Stimulated activated CD4-positive, alpha-beta T cell treated with anti-CD3 and anti-CD28 coated beads, Interleukin-1b, Interleukin-23, amount 100 ng/mL, for 48 hours (primary cell): ENCODE data around the gene COQ4.
"Not testable (repeated sequence)": the region's sequence is repeated elsewhere in the genome, so short reads cannot be mapped to it uniquely, and the experiment has no call there.

Source experiments
- DNase-seq: peaks from one replicate; pipeline ENCODE4 v3.0.0-alpha.2; 2020

COQ4 gene

GRCh38 chr9:128322404-128323211 lies at the start of gene COQ4, which contains the start of gene TRUB2:
Gene COQ4 (plus strand): TSS chr9:128322839. CDS start chr9:128322859, 20 bp downstream.
Gene TRUB2 (minus strand): TSS chr9:128322447. CDS start chr9:128322408, 39 bp downstream.
- peak; percentile 93 for DNase-seq

GRCh38 chr9:128274245-128274644 lies 48.4 kb upstream of the COQ4 start:
- no peak for DNase-seq

DNA sequence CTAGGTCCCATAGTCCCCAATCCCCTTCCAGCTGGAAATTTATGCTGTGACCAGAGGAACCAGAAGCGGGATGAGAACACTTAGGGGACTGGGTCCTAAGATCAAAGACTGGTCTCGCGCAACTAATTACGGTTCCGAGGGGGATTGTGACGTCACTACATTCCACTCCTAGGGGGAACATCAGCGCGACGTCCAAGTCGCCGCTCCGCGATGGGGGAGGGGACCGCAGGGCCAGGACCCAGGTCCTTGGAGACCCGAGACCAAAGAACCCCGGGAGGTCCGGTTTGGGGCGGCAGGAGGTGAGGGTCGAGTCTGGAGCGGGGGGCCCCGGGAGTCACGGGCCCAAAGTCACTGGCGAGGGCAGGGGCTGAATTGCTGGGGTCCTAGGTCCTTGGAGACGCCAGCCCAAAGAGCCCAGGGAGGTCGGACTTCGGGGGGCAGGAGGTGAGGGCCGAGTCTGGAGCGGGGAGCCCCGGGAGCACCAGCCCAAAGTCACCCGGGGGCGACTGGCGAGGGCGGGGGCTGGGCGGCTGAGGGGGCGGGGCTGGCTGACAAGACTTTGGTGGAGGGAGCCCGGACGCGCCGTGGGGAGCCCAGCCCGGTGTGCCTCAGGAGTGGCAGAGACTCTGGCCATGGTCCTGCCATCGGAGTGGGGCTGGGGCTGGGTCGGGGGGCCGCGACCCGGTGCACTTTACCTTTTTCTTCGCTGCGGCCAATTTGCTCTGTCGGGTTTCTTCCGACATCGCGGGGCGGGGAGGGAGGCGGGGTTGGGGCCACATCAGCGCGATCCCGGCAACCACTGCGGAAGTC lies 47.2 kb upstream of the COQ4 start, which contains the start of gene GOLGA2:
Gene GOLGA2 (minus strand): TSS at position 810 of the 810 bp plus-strand sequence. CDS start 31 bp downstream, at position 779.
- no peak for DNase-seq

DNA sequence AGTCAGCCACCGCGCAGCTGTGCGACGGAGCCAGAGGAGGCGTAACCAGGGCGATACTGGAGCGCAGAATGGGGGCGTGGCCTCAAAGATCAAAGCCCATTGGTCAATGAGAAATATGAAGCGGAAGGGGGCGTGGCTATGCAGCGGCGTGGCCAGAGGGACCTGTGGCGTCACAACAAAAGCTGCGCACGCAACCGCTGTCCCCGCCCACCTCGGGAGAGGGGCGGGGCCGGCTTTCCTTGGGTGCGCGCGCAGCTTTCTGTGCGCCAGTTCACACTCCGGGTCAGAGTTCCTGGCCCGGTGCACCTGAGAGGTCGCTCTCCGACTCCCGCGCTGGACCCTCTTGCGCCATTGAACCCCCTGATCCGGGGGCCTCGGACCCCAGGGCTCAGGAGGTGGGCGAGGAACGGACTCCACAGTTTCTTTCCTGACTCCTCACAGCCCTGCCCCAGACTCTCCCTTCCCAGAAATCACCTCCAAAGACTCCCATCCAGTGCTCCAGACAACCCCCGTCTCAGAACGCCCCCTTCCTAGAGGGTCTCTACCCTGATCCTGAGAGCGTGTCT lies 46.5 kb upstream of the COQ4 start, which contains the start of gene SWI5:
Gene SWI5 (plus strand): TSS at position 269 of the 566 bp plus-strand sequence.
- DNase-seq = peak; percentile 100

- DNase-seq = no peak
Measured at GRCh38 chr9:128276574-128277270, 45.9 kb upstream of the COQ4 start.

- not testable (repeated sequence) for DNase-seq
Measured at GRCh38 chr9:128279088-128280073, 43.3 kb upstream of the COQ4 start.

DNA sequence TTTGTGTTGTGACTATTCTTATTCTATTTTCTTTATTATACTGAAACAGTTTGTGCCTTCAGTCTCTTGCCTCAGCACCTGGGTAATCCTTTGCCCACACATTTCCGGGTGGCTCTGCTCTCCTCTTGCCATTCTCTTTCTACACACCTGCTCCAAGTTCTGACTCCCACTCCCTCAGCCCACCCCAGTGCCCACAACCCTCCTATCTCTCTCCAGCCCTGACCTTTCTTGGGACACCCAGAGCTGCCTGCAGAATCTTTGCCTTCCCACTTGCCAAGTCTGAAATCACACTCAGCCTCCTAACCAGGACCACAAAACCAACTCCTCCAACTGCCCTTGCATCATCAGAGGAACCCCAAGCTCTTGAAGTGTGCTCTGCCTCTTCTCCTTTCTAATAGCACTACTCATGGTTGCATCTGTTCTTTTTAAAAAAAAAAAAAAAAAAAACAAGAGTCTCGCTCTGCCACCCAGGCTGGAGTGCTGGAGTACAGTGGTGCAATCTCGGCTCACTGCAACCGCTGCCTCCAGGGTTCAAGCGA lies 42.5 kb upstream of the COQ4 start:
- DNase-seq = no peak

GRCh38 chr9:128282500-128282899 lies 40.1 kb upstream of the COQ4 start:
- no peak for DNase-seq

DNA sequence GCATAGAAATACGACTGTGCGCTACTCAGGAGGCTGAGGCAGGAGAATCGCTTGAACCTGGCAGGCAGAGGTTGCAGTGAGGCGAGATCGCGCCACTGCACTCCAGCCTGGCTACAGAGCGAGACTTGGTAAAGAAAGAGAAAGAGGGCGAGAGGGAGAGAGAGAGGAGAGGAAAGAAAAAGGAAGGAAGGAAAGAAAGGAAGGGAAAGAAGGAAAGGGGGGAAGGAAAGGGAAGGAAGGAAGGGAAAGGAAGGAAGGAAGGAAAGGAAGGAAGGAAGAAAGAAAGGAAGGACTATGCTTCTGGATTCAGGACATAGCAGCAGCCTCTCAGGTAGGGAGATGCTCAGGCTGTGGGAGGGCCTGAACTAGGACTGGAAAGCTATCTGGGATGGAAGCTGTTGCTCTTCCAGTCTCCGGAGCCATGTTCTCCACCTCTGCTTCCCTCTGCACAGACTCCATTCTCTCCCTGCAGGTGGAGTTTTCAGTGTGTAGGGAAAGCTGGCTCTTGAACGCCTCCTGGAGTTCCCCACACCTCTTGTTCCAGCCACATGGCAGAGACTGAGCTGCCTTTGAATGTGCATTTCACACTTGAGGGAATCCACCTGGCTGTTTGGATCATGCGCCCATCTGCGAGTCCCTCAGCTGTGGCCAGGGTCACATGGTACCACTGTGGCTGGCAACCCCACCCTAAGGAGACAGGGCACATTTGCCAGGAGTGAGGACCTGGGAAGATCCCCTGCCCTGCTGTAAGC lies 37.4 kb upstream of the COQ4 start:
- no peak for DNase-seq

- DNase-seq = no peak
Measured at GRCh38 chr9:128286440-128286839, 36.2 kb upstream of the COQ4 start.

DNA sequence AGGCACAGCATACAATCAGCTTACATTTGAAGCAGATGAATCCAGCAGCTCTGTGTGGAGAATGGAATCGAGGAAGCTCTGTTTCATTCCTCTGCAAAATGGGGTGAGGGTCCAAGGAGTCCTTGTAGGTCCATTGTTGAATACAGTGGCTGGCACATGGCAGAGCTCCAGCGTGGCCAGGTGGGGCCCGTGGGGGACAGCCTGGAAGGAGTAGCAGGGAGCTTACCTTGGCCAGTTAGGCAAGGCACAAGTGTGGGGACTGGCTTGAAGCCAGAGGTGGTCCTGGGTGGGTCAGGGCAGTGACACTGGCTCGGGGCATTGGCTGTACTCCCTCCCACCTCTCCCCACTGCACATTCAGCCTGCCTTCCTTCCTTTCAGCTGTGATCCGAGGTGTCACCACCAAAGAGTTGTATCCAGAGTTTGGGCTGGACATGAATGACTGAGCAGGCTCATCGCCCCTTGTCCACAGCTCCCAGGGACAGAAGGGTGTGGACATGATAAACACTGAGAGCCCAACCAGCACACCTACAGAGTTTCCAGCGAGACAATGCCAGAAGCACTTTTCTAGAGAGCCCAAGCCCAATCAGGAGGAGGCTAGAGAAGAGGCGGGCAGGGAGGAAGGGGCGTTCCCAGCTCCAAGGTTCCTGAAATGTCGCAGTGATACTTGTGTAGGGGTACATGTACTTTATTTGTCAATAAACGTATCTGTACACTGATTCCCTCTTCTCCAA lies 34.2 kb upstream of the COQ4 start:
- no peak for DNase-seq

- no peak for DNase-seq
Measured at GRCh38 chr9:128292009-128292408, 30.6 kb upstream of the COQ4 start.

- DNase-seq = no peak
Measured at GRCh38 chr9:128293091-128293490, 29.5 kb upstream of the COQ4 start.

DNA sequence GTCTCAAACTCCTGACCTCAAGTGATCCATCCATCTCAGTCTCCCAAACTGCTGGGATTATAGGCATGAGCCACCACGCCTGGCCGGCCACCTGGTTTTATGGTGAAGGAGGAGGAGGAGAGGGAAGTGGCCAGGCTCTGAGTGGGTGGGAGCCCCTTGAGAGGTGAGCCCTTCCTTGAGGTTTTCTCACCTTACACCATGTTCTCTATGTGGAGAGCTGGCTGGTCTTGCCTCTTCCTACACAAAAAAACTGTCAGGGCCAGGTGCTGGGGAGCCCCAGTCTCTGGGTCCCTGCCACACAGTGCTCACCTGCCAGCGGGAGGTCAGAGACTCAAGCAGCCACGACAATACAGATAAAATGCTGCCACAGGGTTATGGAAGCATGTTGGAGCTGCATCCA lies 28.5 kb upstream of the COQ4 start:
- DNase-seq = no peak

DNA sequence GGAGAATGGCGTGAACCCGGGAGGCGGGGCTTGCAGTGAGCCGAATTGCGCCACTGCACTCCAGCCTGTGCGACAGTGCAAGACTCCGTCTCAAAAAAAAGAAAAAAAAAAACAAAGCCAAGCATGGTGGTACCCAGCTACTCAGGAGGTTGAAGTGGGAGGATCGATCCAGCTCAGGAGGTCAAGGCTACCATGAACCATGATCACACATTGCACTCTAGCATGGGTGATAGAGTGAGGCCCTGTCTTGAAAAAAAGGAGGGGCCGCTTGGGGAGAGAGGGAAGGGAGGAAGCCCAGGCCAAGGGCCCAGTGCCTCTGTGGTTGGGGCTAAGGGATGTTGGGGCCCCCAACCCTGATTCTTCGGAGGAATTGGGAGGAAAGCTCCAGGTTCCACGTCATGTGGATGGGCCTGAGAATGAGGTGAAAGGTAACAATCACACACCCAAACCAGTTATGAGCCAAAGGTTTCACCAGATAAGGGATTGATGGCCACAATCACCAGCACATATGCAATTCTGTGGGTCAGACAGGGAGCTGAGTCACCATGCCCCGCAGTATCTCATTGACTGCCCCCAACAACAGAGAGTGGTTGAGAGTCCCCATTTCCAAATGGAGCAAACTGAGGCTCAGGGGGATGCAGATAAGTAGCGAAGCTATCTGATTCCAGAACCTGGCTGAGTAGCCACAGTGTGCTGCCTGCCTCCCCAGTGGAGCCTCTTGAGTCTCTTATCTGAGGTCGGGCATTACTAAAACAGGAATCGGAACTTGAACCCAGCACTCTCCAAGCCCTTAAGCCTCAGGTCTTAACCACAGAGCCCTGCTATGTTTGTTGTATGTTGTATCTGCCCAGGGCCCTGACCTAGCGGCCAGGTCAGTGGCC lies 26.1 kb upstream of the COQ4 start:
- DNase-seq = no peak

DNA sequence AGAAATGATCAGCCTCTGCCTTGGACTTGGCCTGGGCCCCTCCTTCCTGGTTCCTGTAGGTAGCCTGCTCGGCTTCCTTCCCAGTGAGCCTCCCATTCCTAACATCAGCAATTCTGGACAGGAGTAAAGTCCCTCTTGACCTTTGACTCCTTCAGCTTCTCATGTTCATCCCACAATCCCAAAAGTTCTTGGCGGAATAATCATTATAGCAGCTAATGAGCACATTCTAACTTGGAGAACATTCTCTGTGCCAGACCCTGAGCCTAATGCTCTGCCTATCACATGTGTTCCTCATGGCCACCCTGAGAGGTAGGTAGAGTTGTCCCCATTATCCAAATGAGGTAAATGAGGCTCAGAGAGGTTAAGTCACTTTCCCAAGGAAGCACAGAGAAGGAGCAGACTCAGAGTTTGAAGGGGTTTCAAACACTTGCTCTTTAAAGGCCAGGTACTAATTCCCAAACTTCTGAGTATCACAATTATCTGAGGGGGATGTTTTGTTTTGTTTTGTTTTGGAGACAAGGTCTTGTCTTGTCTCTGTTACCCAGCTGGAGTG lies 25.3 kb upstream of the COQ4 start:
- no peak for DNase-seq

DNA sequence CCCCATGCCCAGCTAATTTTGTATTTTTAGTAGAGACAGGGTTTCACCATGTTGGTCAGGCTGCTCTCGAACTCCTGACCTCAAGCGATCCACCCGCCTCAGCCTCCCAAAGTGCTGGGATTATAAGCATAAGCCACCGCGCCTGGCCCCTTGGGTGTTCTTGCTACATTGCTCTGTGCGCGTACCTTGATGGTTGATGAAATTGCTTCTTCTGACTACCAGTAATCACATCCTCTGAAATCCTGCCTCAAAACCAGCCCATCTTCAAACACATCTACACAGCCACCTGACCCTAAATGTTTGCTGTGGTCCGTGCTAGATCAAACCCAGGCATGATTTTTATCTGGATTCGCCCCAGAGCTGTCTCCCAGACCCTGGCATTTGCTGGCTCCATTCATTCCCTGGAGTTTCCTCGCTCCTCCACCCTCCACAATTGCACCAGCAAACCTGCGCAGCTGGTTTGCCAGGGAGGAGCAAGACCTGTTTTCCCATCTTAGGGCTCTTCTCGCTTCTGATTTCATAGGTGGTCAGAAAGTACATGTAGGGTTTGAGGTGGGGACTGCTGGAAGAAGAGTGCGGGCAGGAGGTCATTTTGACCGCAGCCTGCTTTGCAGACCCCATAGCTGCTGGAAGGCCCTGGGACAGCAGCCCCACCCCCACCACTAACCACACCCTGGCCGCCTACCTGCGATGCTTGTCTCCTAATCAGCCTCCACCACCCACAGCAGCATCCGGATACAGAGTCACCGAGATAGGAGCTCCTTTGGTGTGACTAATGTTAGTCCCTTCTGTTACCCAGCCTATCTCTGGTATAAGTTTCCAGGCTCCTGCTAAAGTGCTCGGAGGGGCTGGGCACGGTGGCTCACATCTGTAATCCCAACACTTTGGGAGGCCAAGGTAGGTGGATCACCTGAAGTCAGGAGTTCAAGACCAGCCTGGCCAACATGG lies 23.8 kb upstream of the COQ4 start:
- no peak for DNase-seq
